Breast epithelium (tissue), 4 donors: ENCODE data around the gene SCAF1. TPM values are rescaled to one million over a fixed set of nuclear protein-coding genes. Genes with fewer than 3 reads are reported as not detected.

ENCODE experiments used
- DNase-seq, 2 donors: peaks; one replicate each; pipeline ENCODE4 v3.0.0-alpha.2; 2019; ENCODE audit warnings: low spot score in 2 of 2
- H3K27ac ChIP-seq, 2 donors: fragments of 200-600 bp; sonication (generic) in 1 of 2; one replicate each; pipeline ENCODE4 v1.5.1; 2016 to 2019; ENCODE audit warnings: mild to moderate bottlenecking in 1 of 2
- H3K27me3 ChIP-seq, 2 donors: fragments of 200-600 bp; sonication (generic) in 1 of 2; one replicate each; pipeline versions ENCODE4 v1.5.1 to v1.6.0; 2017 to 2019; ENCODE audit warnings: control low read depth in 1 of 2, mild to moderate bottlenecking in 1 of 2
- H3K36me3 ChIP-seq: fragments of 200-600 bp; one replicate; pipeline ENCODE4 v1.5.1; 2019
- H3K4me1 ChIP-seq, 2 donors: fragments of 200-600 bp; sonication (generic); one replicate each; pipeline ENCODE4 v1.5.1; 2016 to 2019; ENCODE audit warnings: control low read depth in 1 of 2
- H3K4me3 ChIP-seq, 3 donors: fragments of 200-600 bp; sonication (generic); 1 replicate in 2 of 3; 2 replicates in 1 of 3; pipeline ENCODE4 v1.5.1; 2016 to 2019; ENCODE audit warnings: mild to moderate bottlenecking in 3 of 3, moderate library complexity in 2 of 3
- H3K9me3 ChIP-seq, 2 donors: fragments of 200-600 bp; sonication (generic) in 1 of 2; one replicate each; pipeline ENCODE4 v1.5.1; 2016 to 2019; ENCODE audit warnings: control low read depth in 1 of 2
- CTCF ChIP-seq, 3 donors: fragments of 450-650 bp; IDR thresholded peaks; one replicate each; pipeline ENCODE4 v1.5.1; 2016 to 2017; ENCODE audit warnings: antibody characterized with exemption in 3 of 3, mild to moderate bottlenecking in 3 of 3, moderate library complexity in 3 of 3
- POLR2A ChIP-seq: fragments of 450-650 bp; IDR thresholded peaks from one replicate; pipeline ENCODE4 v1.6.1; 2016; ENCODE audit warnings: antibody characterized with exemption, mild to moderate bottlenecking, moderate library complexity
- POLR2AphosphoS5 ChIP-seq, 3 donors: sonication (generic); formaldehyde crosslinking; IDR thresholded peaks; one replicate each; pipeline ENCODE4 v1.6.1; 2017; ENCODE audit warnings: antibody characterized with exemption in 3 of 3
- intact Hi-C: fragments of 100-400 bp; cut with DNase I; formaldehyde crosslinking; loops from one replicate; pipeline ENCODE4 v1.15.1; 2023; ENCODE audit warnings: low total_unique reads
- total RNA-seq, 3 donors: library from RNA; depleted of rRNA; stranded (reverse); fragments of >200 nt; gene quantifications; one replicate each; pipeline ENCODE4 v1.1.0, GENCODE V29; 2016

The SCAF1 gene
- total RNA-seq, 3 donors from 2014 or later: 9.8 to 15.4 (median 10.6) TPM

GRCh38 chr19:49688531-49689132 lies 46.6 kb downstream of the SCAF1 start:
- Histone ChIP-seq H3K4me1 (peaks cover 0 to 6% of the 10 kb centered on the region in 2 donors), H3K36me3 (no peaks in the 10 kb centered on the region), H3K4me3 (peak overlapping the region in 2 of 3 donors; percentile 46 to 58), H3K9me3 (no peaks in the 10 kb centered on the region), H3K27ac (peak overlapping the region in 1 of 2 donors; percentile 20), H3K27me3 (no peaks in the 10 kb centered on the region)
- TF ChIP-seq CTCF (IDR thresholded peaks at IDR 0.05) (no peak), POLR2A (no peak), POLR2AphosphoS5 (IDR thresholded peaks at IDR 0.05) (no peak)
- no peak for DNase-seq
- intact Hi-C loops: no loop called here

DNA sequence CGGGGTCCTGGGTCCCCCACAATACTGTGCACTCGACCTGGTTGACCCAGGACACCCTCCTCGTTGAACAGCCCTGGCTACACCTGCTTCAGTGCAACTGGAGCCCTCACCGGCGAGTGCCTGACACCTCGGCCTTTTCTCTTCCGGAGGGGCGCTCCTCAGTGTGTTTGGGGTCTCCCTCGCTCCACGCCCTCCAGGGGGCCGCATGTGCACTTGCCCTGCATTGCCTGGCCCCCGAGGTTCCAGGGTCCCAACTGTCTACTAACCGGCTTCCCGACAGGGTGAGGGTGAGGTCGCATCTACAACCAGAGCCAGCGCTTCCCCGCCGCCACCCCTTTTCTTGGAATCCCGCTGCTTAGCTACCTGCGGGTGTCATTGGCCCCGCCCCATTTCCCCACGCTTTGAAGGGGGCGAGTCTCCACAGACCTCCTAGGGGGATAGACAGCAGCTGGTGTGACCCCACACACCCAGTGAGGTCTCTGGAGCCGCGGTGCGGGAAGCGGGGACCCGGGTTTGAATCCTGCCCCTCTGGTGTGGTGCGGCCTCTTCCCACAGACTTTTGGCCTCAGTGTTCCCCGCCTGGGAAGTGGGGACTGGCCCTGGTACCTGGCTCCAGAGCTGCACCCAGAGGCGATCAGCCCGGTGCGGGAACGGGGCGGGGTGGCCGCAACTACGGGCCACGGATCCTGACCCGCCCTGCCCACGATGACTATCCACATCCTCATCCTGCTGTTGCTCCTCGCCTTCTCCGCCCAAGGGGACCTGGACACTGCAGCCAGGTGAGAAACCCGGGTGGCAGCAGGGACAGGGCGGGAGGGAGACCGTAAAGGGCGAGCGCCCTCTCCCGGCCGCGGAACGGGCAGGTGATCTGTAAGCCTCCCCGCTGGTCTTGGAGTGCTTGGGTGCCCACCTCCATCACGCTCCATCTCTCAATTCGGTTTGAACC lies 47.4 kb downstream of the SCAF1 start, which contains the start of gene ADM5:
Gene ADM5, plus strand, starts transcription at position 462 of the 946 bp plus-strand sequence. Its CDS starts 244 bp downstream, at position 706.
- Histone ChIP-seq H3K4me3 (peak within 1 kb of the TSS; percentile 46 to 75 (median 58)), H3K27ac (peak within 1 kb of the TSS; percentile 70 to 76), H3K9me3 (no peaks in the 10 kb centered on the region), H3K36me3 (no peaks in the 10 kb centered on the region), H3K4me1 (peaks cover 0 to 6% of the 10 kb centered on the region in 2 donors), H3K27me3 (no peaks in the 10 kb centered on the region)
- peak; percentile 50 to 72 for DNase-seq
- intact Hi-C loops: no loop called here
- TF ChIP-seq CTCF (IDR thresholded peaks at IDR 0.05) (peak in 1 of 3 donors; percentile 31), POLR2A (no peak)

GRCh38 chr19:49690079-49690655 lies 48.2 kb downstream of the SCAF1 start:
- TF ChIP-seq CTCF (IDR thresholded peaks at IDR 0.05): no peak
- TF ChIP-seq POLR2AphosphoS5 (IDR thresholded peaks at IDR 0.05): no peak
- no peak for TF ChIP-seq POLR2A
- Histone ChIP-seq H3K9me3 (no peaks in the 10 kb centered on the region), H3K36me3 (no peaks in the 10 kb centered on the region), H3K4me3 (peak overlapping the region; percentile 46 to 75 (median 58)), H3K4me1 (peaks cover 0 to 6% of the 10 kb centered on the region in 2 donors), H3K27ac (peak overlapping the region; percentile 70 to 76), H3K27me3 (no peaks in the 10 kb centered on the region)
- DNase-seq: no peak
- intact Hi-C loops: no loop called here

DNA sequence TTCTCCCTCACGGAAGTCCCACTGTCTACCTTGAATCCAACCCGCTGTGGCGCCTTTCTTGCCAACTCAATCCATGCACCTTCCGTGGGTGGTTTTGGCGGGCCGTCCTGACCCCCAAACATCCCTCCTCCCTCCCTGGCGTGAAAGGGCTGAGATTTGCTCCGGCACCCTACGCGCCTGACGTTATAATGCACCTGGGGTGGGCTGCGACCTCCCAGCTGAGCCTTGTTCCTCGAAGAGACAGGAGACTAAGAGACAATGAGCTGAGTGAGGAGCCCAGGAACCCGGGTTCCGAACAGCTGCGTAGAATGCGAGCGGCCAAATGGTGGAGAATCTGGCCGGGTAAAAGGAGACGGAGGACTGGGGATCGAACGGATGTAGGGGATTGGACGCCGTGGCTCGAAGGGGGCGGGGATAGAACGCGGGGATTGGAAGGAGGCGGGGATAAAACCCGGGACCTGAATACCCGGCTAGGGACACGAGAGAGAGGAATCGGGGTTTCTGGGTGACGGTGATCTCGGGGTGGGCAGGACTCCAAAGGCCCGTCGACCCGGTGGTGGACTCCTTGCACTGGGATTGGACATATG lies 48.7 kb downstream of the SCAF1 start, which contains the start of gene CPT1C:
Gene CPT1C, plus strand, starts transcription at position 461 of the 587 bp plus-strand sequence. CDS start 1,137 bp downstream, outside the sequence.
- Histone ChIP-seq H3K9me3 (no peaks in the 10 kb centered on the region), H3K4me3 (peak within 1 kb of the TSS; percentile 46 to 75 (median 58)), H3K36me3 (no peaks in the 10 kb centered on the region), H3K4me1 (peaks cover 0 to 6% of the 10 kb centered on the region in 2 donors), H3K27ac (peak within 1 kb of the TSS; percentile 70 to 76), H3K27me3 (no peaks in the 10 kb centered on the region)
- TF ChIP-seq POLR2AphosphoS5 (IDR thresholded peaks at IDR 0.05) (peak; percentile 27 to 61 (median 28)), POLR2A (no peak)
- intact Hi-C loops: no loop called here
- peak; percentile 74 to 83 for DNase-seq
